CD4-positive, alpha-beta T cell (primary cell): ENCODE results near the gene MS4A15. TPM values are rescaled to one million over a fixed set of nuclear protein-coding genes. Genes with fewer than 3 reads are reported as not detected.

Source experiments
- ATAC-seq: fragments of 200-7000 bp; cut with Tn5 transposase; one replicate; pipeline ENCODE4 v1.10.0; 2022; ENCODE audit warnings: mild to moderate bottlenecking; ENCODE audit not compliant: poor library complexity
- CTCF ChIA-PET: fragments of 350-600 bp; sonication (Branson Sonifier 250); formaldehyde crosslinking; loops from one replicate; lab custom pipeline; 2021; ENCODE audit warnings: antibody characterized with exemption, inconsistent platforms; lab: Charles Lee
- POLR2A ChIA-PET: fragments of 350-600 bp; sonication (Branson Sonifier 250); formaldehyde crosslinking; loops from one replicate; lab custom pipeline; 2021; ENCODE audit warnings: antibody characterized with exemption, inconsistent platforms; lab: Charles Lee
- DNase-seq, 14 experiments: peaks; one replicate each; pipeline ENCODE4 v3.0.0-alpha.2; 2013 to 2020; ENCODE audit warnings: mixed read lengths in 2 of 14
- H3K27ac ChIP-seq, 2 donors: one replicate each; pipeline versions ENCODE4 v1.5.1 to v1.7.0; 2013; ENCODE audit warnings: low read length in 2 of 2, low read depth in 1 of 2, mild to moderate bottlenecking in 1 of 2
- H3K27me3 ChIP-seq, 2 experiments: 1 replicate in 1 of 2; 2 replicates in 1 of 2; pipeline versions ENCODE4 v1.6.1 to v1.7.0; 2013; ENCODE audit warnings: low read length in 2 of 2, control low read depth in 1 of 2, mild to moderate bottlenecking in 1 of 2, moderate library complexity in 1 of 2; ENCODE audit not compliant: insufficient read depth in 2 of 2, control insufficient read depth in 1 of 2
- H3K36me3 ChIP-seq: one replicate; pipeline ENCODE4 v1.6.1; 2013; ENCODE audit warnings: low read length, control low read depth; ENCODE audit not compliant: insufficient read depth
- H3K4me1 ChIP-seq: one replicate; pipeline ENCODE4 v1.6.1; 2013; ENCODE audit warnings: low read length, control low read depth; ENCODE audit not compliant: insufficient read depth
- H3K4me3 ChIP-seq: one replicate; pipeline ENCODE4 v1.5.1; 2013; ENCODE audit warnings: mild to moderate bottlenecking, low read length, moderate library complexity
- H3K9me3 ChIP-seq, 2 experiments: 1 replicate in 1 of 2; 2 replicates in 1 of 2; pipeline versions ENCODE4 v1.6.1 to v1.7.0; 2013; ENCODE audit warnings: low read length in 2 of 2, mild to moderate bottlenecking in 2 of 2, control low read depth in 1 of 2, moderate library complexity in 1 of 2; ENCODE audit not compliant: control insufficient read depth in 1 of 2, insufficient read depth in 1 of 2
- H3K27ac Mint-ChIP-seq: one replicate; pipeline ENCODE4 v1.8.0; 2020; ENCODE audit warnings: mixed read lengths
- H3K27me3 Mint-ChIP-seq: one replicate; pipeline ENCODE4 v1.8.0; 2021; ENCODE audit warnings: mixed read lengths
- H3K36me3 Mint-ChIP-seq: one replicate; pipeline ENCODE4 v1.8.0; 2021; ENCODE audit warnings: low read depth, mixed read lengths
- H3K4me1 Mint-ChIP-seq: one replicate; pipeline ENCODE4 v1.8.0; 2021; ENCODE audit warnings: low read depth, mixed read lengths
- H3K4me3 Mint-ChIP-seq: one replicate; pipeline ENCODE4 v1.8.0; 2020; ENCODE audit warnings: mild to moderate bottlenecking, mixed read lengths
- H3K9me3 Mint-ChIP-seq: one replicate; pipeline ENCODE4 v1.8.0; 2020; ENCODE audit warnings: mixed read lengths
- CTCF ChIP-seq: fragments of 200-600 bp; IDR thresholded peaks from one replicate; pipeline ENCODE4 v1.8.0; 2022; ENCODE audit warnings: antibody characterized with exemption, mild to moderate bottlenecking
- intact Hi-C, 2 experiments: fragments of 100-400 bp; cut with DNase I in 1 of 2; cut with micrococcal nuclease in 1 of 2; formaldehyde crosslinking; loops; one replicate each; pipeline versions ENCODE4 v1.15.1 to v1.9.0; 2023 to 2025; cut with DNase I, micrococcal nuclease
- total RNA-seq, 174 experiments: library from RNA in 2 of 174; stranded (reverse) in 2 of 174; gene quantifications; one replicate each; pipeline ENCODE4 v1.2.3 and lab custom pipeline; 2021 to 2026

Gene MS4A15
- total RNA-seq, 2 experiments from 2014 or later, result not detected

- Histone ChIP-seq H3K36me3 (no peaks in the 10 kb centered on the region), H3K9me3 (no peaks in the 10 kb centered on the region), H3K4me1 (peaks cover 7% of the 10 kb centered on the region), H3K27ac (no peak overlapping the region), H3K4me3 (no peak overlapping the region), H3K27me3 (no peaks in the 10 kb centered on the region)
- H3K36me3 Mint-ChIP-seq, result no peaks in the 10 kb centered on the region
- H3K27ac Mint-ChIP-seq, result no peak overlapping the region
- H3K4me3 Mint-ChIP-seq, result no peak overlapping the region
- H3K4me1 Mint-ChIP-seq, result peaks cover 6% of the 10 kb centered on the region
- ATAC-seq (no peak), DNase-seq (no peak)
- TF ChIP-seq CTCF, result no peak
- H3K27me3 Mint-ChIP-seq, result no peaks in the 10 kb centered on the region
- no peaks in the 10 kb centered on the region for H3K9me3 Mint-ChIP-seq
- intact Hi-C loops, result loop anchor here (1.0 to 5.0 kb wide), 4 partner anchors 112 to 413 kb away; no protein-coding TSS in a partner anchor
- CTCF ChIA-PET, result interaction anchor here (1.0 to 1.4 kb wide), 8 partner anchors 8 to 742 kb away, joined by 3 to 7 read pairs (median 5); partner anchors contain the start of gene MS4A10
- POLR2A ChIA-PET, result interaction anchor here (0.6 kb wide), 1 partner anchor 137 kb away, joined by 3 read pairs; no protein-coding TSS in a partner anchor
Measured at GRCh38 chr11:60774726-60775125, 18.1 kb downstream of the MS4A15 start.

DNA sequence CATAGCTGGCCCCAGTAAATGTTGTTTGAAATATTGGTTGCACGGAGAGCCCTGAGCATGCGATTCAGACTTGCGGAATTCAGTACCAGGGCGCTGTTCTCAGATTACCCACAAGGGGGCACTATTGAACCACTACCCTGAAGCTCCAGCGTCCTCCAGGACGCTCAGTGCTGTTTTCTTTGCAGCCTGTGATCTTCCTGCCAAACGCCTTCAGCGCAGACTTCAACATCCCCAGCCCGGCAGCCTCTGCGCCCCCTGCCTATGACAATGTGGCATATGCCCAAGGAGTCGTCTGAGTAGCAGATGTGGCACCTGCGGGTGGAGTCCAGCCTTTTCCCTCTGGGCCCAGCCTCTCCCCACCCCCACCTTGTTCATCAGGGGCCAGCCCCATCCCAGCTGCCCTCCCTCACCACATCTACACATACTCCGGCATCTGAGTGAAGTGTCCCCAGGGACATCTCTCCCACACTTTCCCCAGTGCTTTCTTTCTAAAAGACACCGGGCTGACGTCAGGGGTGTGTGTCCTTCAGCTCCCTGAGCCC is 18.8 kb downstream of the MS4A15 start:
- ChIA-PET POLR2A (interaction anchor here (0.6 kb wide), 1 partner anchor 137 kb away, joined by 3 read pairs; no protein-coding TSS in a partner anchor), CTCF (interaction anchor here (0.7 to 1.4 kb wide), 10 partner anchors 9 to 741 kb away, joined by 3 to 7 read pairs (median 4); partner anchors contain the start of gene MS4A10)
- Mint-ChIP-seq H3K4me3 (no peak overlapping the region), H3K36me3 (no peaks in the 10 kb centered on the region), H3K27ac (no peak overlapping the region), H3K4me1 (peaks cover 6% of the 10 kb centered on the region), H3K27me3 (no peaks in the 10 kb centered on the region), H3K9me3 (no peaks in the 10 kb centered on the region)
- ATAC-seq, result peak; percentile 99
- peaks cover 7% of the 10 kb centered on the region for H3K4me1 ChIP-seq
- no peak overlapping the region for H3K27ac ChIP-seq
- peak; percentile 70 to 92 (median 81) for DNase-seq
- no peaks in the 10 kb centered on the region for H3K9me3 ChIP-seq
- no peak overlapping the region for H3K4me3 ChIP-seq
- H3K36me3 ChIP-seq, result no peaks in the 10 kb centered on the region
- peak; percentile 79 for TF ChIP-seq CTCF
- intact Hi-C loops, result loop anchor here (1.0 to 5.0 kb wide), 4 partner anchors 111 to 412 kb away; no protein-coding TSS in a partner anchor
- H3K27me3 ChIP-seq, result no peaks in the 10 kb centered on the region

DNA sequence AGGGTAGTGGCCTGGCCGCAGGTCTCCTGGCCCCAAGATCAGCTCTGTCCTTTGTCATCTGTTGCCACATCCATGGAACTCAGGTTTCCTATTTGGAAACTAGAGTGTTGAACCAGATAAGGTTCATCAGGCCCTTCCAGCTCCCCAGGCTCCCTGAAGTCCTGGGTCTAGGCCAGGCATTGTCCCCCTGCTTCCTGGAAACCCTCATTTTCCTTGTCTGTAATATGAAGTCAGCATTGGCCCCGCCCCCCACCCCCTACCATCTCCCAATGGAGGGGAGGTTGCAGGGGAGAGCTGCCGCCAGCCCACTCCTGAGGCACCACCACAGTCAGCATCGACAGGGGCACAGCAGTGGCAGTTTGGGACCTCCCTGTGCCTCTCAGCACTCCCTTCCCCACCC is 19.5 kb downstream of the MS4A15 start:
- H3K4me1 ChIP-seq, result peaks cover 7% of the 10 kb centered on the region
- peaks cover 6% of the 10 kb centered on the region for H3K4me1 Mint-ChIP-seq
- no peak overlapping the region for H3K4me3 Mint-ChIP-seq
- no peaks in the 10 kb centered on the region for H3K36me3 ChIP-seq
- CTCF ChIA-PET, result interaction anchor here (1.4 kb wide), 1 partner anchor 55 kb away, joined by 6 read pairs; no protein-coding TSS in a partner anchor
- H3K9me3 Mint-ChIP-seq, result no peaks in the 10 kb centered on the region
- no peaks in the 10 kb centered on the region for H3K27me3 ChIP-seq
- no peak overlapping the region for H3K27ac Mint-ChIP-seq
- intact Hi-C loops, result loop anchor here in 1 of 2 experiments (5.0 kb wide), 2 partner anchors 116 to 411 kb away; no protein-coding TSS in a partner anchor
- POLR2A ChIA-PET, result no interaction called here
- no peak overlapping the region for H3K4me3 ChIP-seq
- no peak for TF ChIP-seq CTCF
- DNase-seq (no peak), ATAC-seq (no peak)
- H3K36me3 Mint-ChIP-seq, result no peaks in the 10 kb centered on the region
- H3K9me3 ChIP-seq, result no peaks in the 10 kb centered on the region
- no peaks in the 10 kb centered on the region for H3K27me3 Mint-ChIP-seq
- H3K27ac ChIP-seq, result no peak overlapping the region
